Cardiac muscle cell (in vitro differentiated cells and primary cell): Measurements from ENCODE around the gene CNKSR2. TPM values are rescaled to one million over a fixed set of nuclear protein-coding genes. Genes with fewer than 3 reads are reported as not detected.

Source experiments
- DNase-seq, 2 donors: peaks; one replicate each; pipeline versions ENCODE4 v3.0.0 to v3.0.0-alpha.2; 2010 to 2017; ENCODE audit warnings: low read depth in 1 of 2, low spot score in 1 of 2
- H3K27ac ChIP-seq: fragments of 200-600 bp; sonication (generic); 2 replicates; pipeline ENCODE4 v1.5.1; 2016
- H3K27me3 ChIP-seq: fragments of 200-600 bp; sonication (generic); 2 replicates; pipeline ENCODE4 v1.6.0; 2016; ENCODE audit warnings: control low read depth
- H3K36me3 ChIP-seq: fragments of 200-600 bp; sonication (generic); 2 replicates; pipeline ENCODE4 v1.5.1; 2016; ENCODE audit warnings: control low read depth
- H3K4me1 ChIP-seq: fragments of 200-600 bp; sonication (generic); 2 replicates; pipeline ENCODE4 v1.8.1; 2017; ENCODE audit warnings: low read depth, mild to moderate bottlenecking, mixed run types
- H3K4me3 ChIP-seq: fragments of 200-600 bp; sonication (generic); 2 replicates; pipeline ENCODE4 v1.5.1; 2016; ENCODE audit warnings: mild to moderate bottlenecking
- H3K9me3 ChIP-seq: fragments of 200-600 bp; sonication (generic); 2 replicates; pipeline ENCODE4 v1.5.1; 2017; ENCODE audit warnings: low read depth, mild to moderate bottlenecking, control low read depth
- polyA plus RNA-seq: library from polyadenylated mRNA; unstranded; fragments of >200 nt; fragmentation: Nextera tagmentation; extraction: Ambion mirVana; gene quantifications from 2 replicates; pipeline ENCODE4 v1.2.1, GENCODE V29; 2016
- total RNA-seq: library from RNA; depleted of rRNA; stranded (reverse); fragments of >200 nt; gene quantifications from 2 replicates; pipeline ENCODE4 v1.2.3, GENCODE V29; 2016
- TF ChIP-seq, protein P1 (sequence below): IDR thresholded peaks from 2 replicates; pipeline ENCODE4 v1.5.1; 2012; ENCODE audit warnings: low read depth, mild to moderate bottlenecking, low read length

Gene CNKSR2
- total and polyA plus RNA-seq, 2 experiments from 2014 or later, result 1.5 to 25.3 TPM

- peaks cover 8% of the 10 kb centered on the region for H3K36me3 ChIP-seq
- H3K27me3 ChIP-seq, result no peaks in the 10 kb centered on the region
- H3K4me3 ChIP-seq, result no peak overlapping the region
- H3K9me3 ChIP-seq, result no peaks in the 10 kb centered on the region
- no peak for DNase-seq
- H3K27ac ChIP-seq, result no peak overlapping the region
- H3K4me1 ChIP-seq, result no peaks in the 10 kb centered on the region
- TF ChIP-seq, protein P1, sequence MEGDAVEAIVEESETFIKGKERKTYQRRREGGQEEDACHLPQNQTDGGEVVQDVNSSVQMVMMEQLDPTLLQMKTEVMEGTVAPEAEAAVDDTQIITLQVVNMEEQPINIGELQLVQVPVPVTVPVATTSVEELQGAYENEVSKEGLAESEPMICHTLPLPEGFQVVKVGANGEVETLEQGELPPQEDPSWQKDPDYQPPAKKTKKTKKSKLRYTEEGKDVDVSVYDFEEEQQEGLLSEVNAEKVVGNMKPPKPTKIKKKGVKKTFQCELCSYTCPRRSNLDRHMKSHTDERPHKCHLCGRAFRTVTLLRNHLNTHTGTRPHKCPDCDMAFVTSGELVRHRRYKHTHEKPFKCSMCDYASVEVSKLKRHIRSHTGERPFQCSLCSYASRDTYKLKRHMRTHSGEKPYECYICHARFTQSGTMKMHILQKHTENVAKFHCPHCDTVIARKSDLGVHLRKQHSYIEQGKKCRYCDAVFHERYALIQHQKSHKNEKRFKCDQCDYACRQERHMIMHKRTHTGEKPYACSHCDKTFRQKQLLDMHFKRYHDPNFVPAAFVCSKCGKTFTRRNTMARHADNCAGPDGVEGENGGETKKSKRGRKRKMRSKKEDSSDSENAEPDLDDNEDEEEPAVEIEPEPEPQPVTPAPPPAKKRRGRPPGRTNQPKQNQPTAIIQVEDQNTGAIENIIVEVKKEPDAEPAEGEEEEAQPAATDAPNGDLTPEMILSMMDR, result no peak
Measured at GRCh38 chrX:21700275-21700674, 326.1 kb downstream of the CNKSR2 start.

DNA sequence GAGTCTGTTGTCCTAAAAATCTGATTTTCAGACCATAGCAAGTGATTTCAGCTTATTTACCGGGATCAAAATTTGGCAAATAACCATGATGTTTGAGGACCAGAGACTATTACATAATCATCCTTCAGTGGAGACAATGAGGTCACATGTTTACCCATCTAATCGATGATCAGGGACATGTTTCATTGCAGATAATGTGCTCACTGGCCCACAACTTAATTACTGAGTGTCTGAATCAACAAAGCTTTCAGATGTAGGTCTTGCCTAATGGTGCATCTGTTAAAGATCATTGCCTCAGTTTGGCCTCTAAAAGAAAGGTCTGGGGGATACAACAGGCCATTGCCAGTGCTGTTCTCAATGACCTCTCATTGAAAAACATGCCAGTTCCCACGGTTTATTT lies 326.7 kb downstream of the CNKSR2 start:
- Histone ChIP-seq H3K36me3 (peaks cover 15% of the 10 kb centered on the region), H3K9me3 (no peaks in the 10 kb centered on the region), H3K4me1 (no peaks in the 10 kb centered on the region), H3K27ac (no peak overlapping the region), H3K27me3 (no peaks in the 10 kb centered on the region), H3K4me3 (no peak overlapping the region)
- DNase-seq, result no peak
- TF ChIP-seq, protein P1, result no peak

GRCh38 chrX:21702725-21703124 lies 328.5 kb downstream of the CNKSR2 start:
- no peaks in the 10 kb centered on the region for H3K9me3 ChIP-seq
- TF ChIP-seq, protein P1, result no peak
- no peaks in the 10 kb centered on the region for H3K27me3 ChIP-seq
- H3K36me3 ChIP-seq, result peaks cover 17% of the 10 kb centered on the region
- H3K4me1 ChIP-seq, result no peaks in the 10 kb centered on the region
- no peak overlapping the region for H3K27ac ChIP-seq
- DNase-seq, result no peak
- no peak overlapping the region for H3K4me3 ChIP-seq
